Measurements from ENCODE around the gene BCL2L13. TPM values are rescaled to one million over a fixed set of nuclear protein-coding genes. Genes with fewer than 3 reads are reported as not detected.

BCL2L13 gene
- total RNA-seq, 1 experiment from 2014 or later: 81.8 TPM

DNA sequence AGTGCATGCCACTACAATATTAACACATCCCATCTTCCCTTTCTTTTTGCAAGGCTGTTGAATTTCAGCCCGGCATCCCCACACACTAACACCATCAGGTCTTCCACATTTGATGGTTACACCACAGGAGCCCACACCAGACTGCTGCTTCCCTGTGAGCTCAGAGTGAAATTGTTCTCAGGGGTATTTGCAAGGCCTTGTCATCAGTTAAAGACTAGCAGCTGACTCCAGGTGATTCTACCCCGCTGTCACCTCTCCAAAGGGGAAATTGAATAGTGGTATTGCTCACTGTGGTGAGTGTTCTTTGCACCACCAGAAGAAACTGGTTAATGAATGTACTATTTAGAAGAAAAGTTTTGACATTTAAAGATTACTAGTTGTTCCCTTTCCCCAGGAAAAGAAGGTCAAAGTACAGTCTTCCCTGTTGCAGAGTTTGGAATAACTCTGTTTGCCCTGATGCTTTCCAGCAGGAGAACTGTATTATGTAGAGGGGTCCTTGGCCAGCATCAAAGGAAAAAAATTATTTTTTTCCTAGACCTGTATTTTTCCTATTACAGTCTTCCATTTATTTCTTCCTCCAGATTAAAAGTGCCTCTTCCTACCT lies 93.8 kb downstream of the BCL2L13 start:
- Histone ChIP-seq H3K36me3 (peaks cover 76% of the 10 kb centered on the region), H3K4me3 (no peak overlapping the region), H3K9me3 (replicated peaks) (no peaks in the 10 kb centered on the region), H3K27ac (no peak overlapping the region), H3K4me1 (replicated peaks) (peaks cover 23% of the 10 kb centered on the region), H3K27me3 (replicated peaks) (no peaks in the 10 kb centered on the region)
- no peak for DNase-seq (ENCODE audit: low read depth in 1 of 2, low spot score in 2 of 2)

DNA sequence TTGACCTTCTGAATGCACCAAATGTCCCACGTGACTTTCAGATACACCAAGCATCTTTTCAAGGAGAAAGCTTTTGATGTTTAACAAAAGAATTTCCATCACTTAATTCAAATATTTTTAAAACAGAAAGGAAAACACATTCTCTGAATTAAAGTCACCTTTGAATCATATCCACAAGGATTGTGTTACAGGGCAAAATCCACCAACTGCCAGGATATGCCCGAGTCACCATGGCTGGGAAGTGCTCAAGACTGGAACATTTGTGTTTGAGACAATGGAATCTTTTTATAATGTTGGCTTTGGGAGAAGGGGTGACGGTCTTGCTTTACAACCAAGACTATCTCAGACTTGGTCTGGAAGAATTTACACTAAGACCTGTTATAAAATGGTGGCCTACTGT lies 94.9 kb downstream of the BCL2L13 start:
- Histone ChIP-seq H3K36me3 (peaks cover 65% of the 10 kb centered on the region), H3K27ac (peak overlapping the region; percentile 43), H3K4me3 (no peak overlapping the region), H3K9me3 (replicated peaks) (no peaks in the 10 kb centered on the region), H3K4me1 (replicated peaks) (peaks cover 18% of the 10 kb centered on the region), H3K27me3 (replicated peaks) (no peaks in the 10 kb centered on the region)
- DNase-seq (ENCODE audit: low read depth in 1 of 2, low spot score in 2 of 2): no peak

GRCh38 chr22:17734187-17734586 lies 95.6 kb downstream of the BCL2L13 start:
- Histone ChIP-seq H3K4me1 (replicated peaks) (peaks cover 18% of the 10 kb centered on the region), H3K9me3 (replicated peaks) (no peaks in the 10 kb centered on the region), H3K4me3 (no peak overlapping the region), H3K36me3 (peaks cover 60% of the 10 kb centered on the region), H3K27me3 (replicated peaks) (no peaks in the 10 kb centered on the region), H3K27ac (peak overlapping the region; percentile 43)
- no peak for DNase-seq (ENCODE audit: low read depth in 1 of 2, low spot score in 2 of 2)

- Histone ChIP-seq H3K36me3 (peaks cover 22% of the 10 kb centered on the region), H3K27ac (no peak overlapping the region), H3K9me3 (replicated peaks) (no peaks in the 10 kb centered on the region), H3K4me1 (replicated peaks) (peaks cover 11% of the 10 kb centered on the region), H3K27me3 (replicated peaks) (no peaks in the 10 kb centered on the region), H3K4me3 (no peak overlapping the region)
- no peak for DNase-seq (ENCODE audit: low read depth in 1 of 2, low spot score in 2 of 2)
These were observed 100.0 kb downstream of the BCL2L13 start for GRCh38 chr22:17738386-17739128.

- Histone ChIP-seq H3K4me3 (no peak overlapping the region), H3K9me3 (replicated peaks) (no peaks in the 10 kb centered on the region), H3K27me3 (replicated peaks) (no peaks in the 10 kb centered on the region), H3K36me3 (peaks cover 14% of the 10 kb centered on the region), H3K4me1 (replicated peaks) (peaks cover 3% of the 10 kb centered on the region), H3K27ac (no peak overlapping the region)
- DNase-seq (ENCODE audit: low read depth in 1 of 2, low spot score in 2 of 2): no peak
These were observed 100.8 kb downstream of the BCL2L13 start for GRCh38 chr22:17739196-17739975.

DNA sequence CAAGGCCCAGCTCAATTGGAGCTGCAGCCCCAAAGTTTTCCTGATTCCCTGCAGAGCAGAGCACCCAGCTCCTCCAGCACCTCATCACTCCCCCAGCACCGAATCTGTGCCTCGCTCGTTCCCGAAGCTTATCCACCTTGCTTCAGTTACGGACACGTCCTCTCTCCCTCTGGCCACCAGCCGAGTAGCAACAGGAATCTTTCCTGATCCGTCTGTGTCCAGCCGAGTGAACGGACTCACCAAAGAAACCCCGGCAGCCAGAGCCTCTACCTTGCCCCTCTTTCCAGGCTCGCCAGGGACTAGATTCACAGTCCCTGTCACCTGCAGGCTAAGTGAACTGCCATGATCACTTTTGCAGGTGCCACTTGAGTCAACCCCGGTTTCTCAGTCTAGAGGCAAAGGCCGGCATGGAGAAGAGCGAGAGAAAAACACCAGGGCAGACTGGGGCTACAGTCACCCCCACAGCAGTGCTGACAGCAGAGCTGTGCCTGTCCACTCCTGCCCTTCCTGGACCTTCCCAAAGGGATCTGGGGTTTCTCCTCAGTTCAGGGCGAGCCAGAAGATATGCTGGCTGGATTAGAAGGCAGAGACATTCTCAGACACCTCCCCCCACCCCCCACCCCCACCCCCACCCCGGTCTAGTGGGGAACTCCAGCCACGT lies 103.4 kb downstream of the BCL2L13 start:
- DNase-seq (ENCODE audit: low read depth in 1 of 2, low spot score in 2 of 2): no peak
- no peak overlapping the region for H3K27ac ChIP-seq
- H3K36me3 ChIP-seq: no peaks in the 10 kb centered on the region
- H3K27me3 ChIP-seq (replicated peaks): no peaks in the 10 kb centered on the region
- H3K9me3 ChIP-seq (replicated peaks): no peaks in the 10 kb centered on the region
- H3K4me1 ChIP-seq (replicated peaks): no peaks in the 10 kb centered on the region
- H3K4me3 ChIP-seq: no peak overlapping the region

DNA sequence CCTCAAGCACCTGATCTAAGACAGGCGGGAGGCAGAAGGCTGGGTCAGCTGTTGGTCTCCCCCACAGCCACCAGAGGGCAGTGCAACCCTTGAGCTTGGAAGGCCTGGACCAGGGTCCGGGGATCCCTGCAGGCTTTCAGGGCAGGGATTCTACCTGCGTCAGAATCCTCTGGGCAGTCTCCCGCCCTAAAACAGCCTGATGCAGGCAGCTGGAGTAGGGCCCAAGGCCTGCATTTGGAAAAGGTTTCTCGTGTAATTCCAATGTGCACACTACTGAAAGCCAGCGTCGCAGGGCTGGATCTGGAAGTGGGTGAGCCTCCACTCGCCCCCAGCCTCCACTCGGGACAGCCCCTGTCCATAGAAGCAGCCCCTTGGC lies 104.0 kb downstream of the BCL2L13 start:
- Histone ChIP-seq H3K27me3 (replicated peaks) (no peaks in the 10 kb centered on the region), H3K9me3 (replicated peaks) (no peaks in the 10 kb centered on the region), H3K27ac (no peak overlapping the region), H3K36me3 (no peaks in the 10 kb centered on the region), H3K4me3 (no peak overlapping the region), H3K4me1 (replicated peaks) (no peaks in the 10 kb centered on the region)
- peak; percentile 40 to 70 for DNase-seq (ENCODE audit: low read depth in 1 of 2, low spot score in 2 of 2)

- no peaks in the 10 kb centered on the region for H3K36me3 ChIP-seq
- H3K4me3 ChIP-seq: no peak overlapping the region
- no peaks in the 10 kb centered on the region for H3K9me3 ChIP-seq (replicated peaks)
- no peaks in the 10 kb centered on the region for H3K4me1 ChIP-seq (replicated peaks)
- no peaks in the 10 kb centered on the region for H3K27me3 ChIP-seq (replicated peaks)
- H3K27ac ChIP-seq: no peak overlapping the region
- DNase-seq (ENCODE audit: low read depth in 1 of 2, low spot score in 2 of 2): no peak
These were observed 105.3 kb downstream of the BCL2L13 start for GRCh38 chr22:17743661-17744411.

DNA sequence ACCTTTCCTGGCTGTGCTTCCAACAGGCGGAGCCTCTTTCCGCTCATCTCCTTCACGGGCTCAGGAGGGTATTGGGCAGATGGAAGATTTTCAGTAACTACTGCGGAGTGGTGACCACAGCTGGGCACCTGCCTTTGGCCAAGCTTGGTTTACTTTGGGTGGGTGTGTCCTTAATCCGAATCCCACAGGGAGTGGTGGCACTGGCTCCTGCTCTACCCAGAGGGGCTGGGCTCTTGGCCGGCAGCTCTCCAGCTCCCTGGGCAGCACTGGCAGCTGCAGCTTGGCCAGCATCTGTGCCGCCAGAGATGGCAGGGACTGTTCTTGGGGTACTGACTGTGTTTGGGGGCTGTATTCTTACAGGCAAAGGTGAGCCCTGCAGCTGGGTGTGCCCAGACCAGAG lies 105.9 kb downstream of the BCL2L13 start:
- H3K36me3 ChIP-seq: no peaks in the 10 kb centered on the region
- no peak overlapping the region for H3K27ac ChIP-seq

DNA sequence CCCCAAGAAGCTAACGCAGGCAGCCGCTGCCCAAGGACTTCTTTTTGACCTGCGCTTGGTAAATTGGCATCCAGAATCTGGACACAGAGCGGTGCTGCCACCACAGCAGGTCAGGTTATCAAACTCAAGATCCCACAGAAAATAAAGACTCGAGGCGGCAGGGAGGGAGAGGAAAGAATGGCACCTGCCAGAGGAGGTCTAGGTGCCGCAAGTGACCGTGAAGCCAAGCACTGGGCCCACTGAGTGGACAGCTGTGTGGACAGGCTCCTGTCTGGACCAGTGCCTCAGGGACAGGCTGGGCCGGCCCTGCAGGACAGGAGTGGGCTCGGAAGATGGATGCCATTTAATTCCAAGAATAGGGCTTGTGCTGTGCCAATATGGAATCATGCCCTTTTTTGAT lies 108.4 kb downstream of the BCL2L13 start:
- Histone ChIP-seq H3K36me3 (no peaks in the 10 kb centered on the region), H3K4me3 (no peak overlapping the region), H3K27ac (no peak overlapping the region), H3K4me1 (replicated peaks) (no peaks in the 10 kb centered on the region), H3K9me3 (replicated peaks) (no peaks in the 10 kb centered on the region), H3K27me3 (replicated peaks) (no peaks in the 10 kb centered on the region)
- DNase-seq (ENCODE audit: low read depth in 1 of 2, low spot score in 2 of 2): no peak

More for the DNA sequence above, 105.9 kb downstream of the BCL2L13 start:
- H3K27me3 ChIP-seq (replicated peaks): no peaks in the 10 kb centered on the region
- no peak overlapping the region for H3K4me3 ChIP-seq
- no peaks in the 10 kb centered on the region for H3K9me3 ChIP-seq (replicated peaks)
- H3K4me1 ChIP-seq (replicated peaks): no peaks in the 10 kb centered on the region
- DNase-seq (ENCODE audit: low read depth in 1 of 2, low spot score in 2 of 2): no peak

DNA sequence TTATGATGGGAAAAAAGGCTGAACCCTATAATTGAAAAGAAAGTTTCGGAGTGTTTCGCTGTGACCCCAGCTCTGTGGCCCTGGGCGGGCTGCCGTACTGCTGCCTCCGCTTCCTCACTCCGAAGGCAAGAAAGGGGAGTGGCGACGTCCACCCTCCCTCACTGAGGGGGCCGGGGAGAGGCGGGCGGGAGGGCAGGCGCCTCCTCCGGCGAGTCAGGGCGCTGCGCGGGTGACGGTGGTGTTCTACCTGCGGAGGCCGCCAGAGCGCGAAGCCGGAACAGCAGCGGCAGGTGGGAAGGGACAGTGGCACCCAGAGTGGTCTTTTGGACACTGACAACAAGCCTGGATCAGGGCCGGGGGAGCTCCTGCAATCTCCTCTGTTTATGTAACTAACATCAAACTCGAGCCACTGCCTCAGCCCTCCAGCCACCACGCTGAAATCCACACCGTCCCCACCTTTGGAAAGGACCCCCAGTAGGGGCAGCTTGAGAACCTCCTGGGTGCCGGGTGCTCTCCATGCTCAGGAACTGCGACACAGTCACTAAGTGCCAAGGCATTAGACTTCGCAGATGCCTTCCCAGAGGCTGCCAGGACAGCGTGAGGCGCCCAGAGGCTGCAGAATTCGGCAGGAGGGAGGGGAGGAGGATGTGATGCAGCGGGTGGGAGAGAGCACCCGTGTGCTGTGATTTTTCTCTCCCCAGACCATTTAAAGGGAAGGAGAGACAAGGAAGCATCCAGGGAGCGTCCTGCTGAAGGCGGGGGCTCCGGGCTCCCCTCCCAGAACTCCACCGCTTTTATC lies 110.2 kb downstream of the BCL2L13 start:
- no peak for DNase-seq (ENCODE audit: low read depth in 1 of 2, low spot score in 2 of 2)

GRCh38 chr22:17749605-17750395 lies 111.2 kb downstream of the BCL2L13 start:
- Histone ChIP-seq H3K4me1 (replicated peaks) (peaks cover 5% of the 10 kb centered on the region; the same call in 1 of the 2 replicates), H3K36me3 (no peaks in the 10 kb centered on the region), H3K27me3 (replicated peaks) (no peaks in the 10 kb centered on the region), H3K9me3 (replicated peaks) (no peaks in the 10 kb centered on the region), H3K4me3 (no peak overlapping the region), H3K27ac (no peak overlapping the region)
- no peak for DNase-seq (ENCODE audit: low read depth in 1 of 2, low spot score in 2 of 2)

More for the DNA sequence above, 110.2 kb downstream of the BCL2L13 start:
- no peak overlapping the region for H3K4me3 ChIP-seq
- H3K27me3 ChIP-seq (replicated peaks): no peaks in the 10 kb centered on the region
- H3K27ac ChIP-seq: no peak overlapping the region
- no peaks in the 10 kb centered on the region for H3K9me3 ChIP-seq (replicated peaks)
- H3K4me1 ChIP-seq (replicated peaks): peaks cover 5% of the 10 kb centered on the region; the same call in 1 of the 2 replicates
- no peaks in the 10 kb centered on the region for H3K36me3 ChIP-seq
